Colonic mucosa (tissue), 4 donors: ENCODE results near the gene DNAH12. TPM values are rescaled to one million over a fixed set of nuclear protein-coding genes. Genes with fewer than 3 reads are reported as not detected.

Experiments used
- DNase-seq: peaks from one replicate; pipeline ENCODE4 v3.0.0-alpha.2; 2020
- H3K27ac ChIP-seq: fragments of 200-600 bp; one replicate; pipeline ENCODE4 v1.8.0; 2021
- H3K27me3 ChIP-seq: fragments of 200-600 bp; one replicate; pipeline ENCODE4 v1.8.0; 2021
- H3K36me3 ChIP-seq: fragments of 200-600 bp; one replicate; pipeline ENCODE4 v1.8.0; 2021
- H3K4me1 ChIP-seq: fragments of 200-600 bp; one replicate; pipeline ENCODE4 v1.8.0; 2021; ENCODE audit warnings: mild to moderate bottlenecking
- H3K4me3 ChIP-seq: fragments of 200-600 bp; one replicate; pipeline ENCODE4 v1.8.0; 2021
- H3K9ac ChIP-seq, 2 donors: one replicate each; pipeline ENCODE4 v1.7.0; 2013; ENCODE audit warnings: control low read depth in 2 of 2, low read depth in 2 of 2, low read length in 2 of 2
- H3K9me3 ChIP-seq: fragments of 200-600 bp; one replicate; pipeline ENCODE4 v1.8.0; 2021
- CTCF ChIP-seq: fragments of 200-600 bp; IDR thresholded peaks from one replicate; pipeline ENCODE4 v1.8.0; 2022; ENCODE audit warnings: antibody characterized with exemption, mild to moderate bottlenecking
- intact Hi-C: fragments of 100-400 bp; cut with DNase I; formaldehyde crosslinking; loops from one replicate; pipeline ENCODE4 v1.14.1; 2022
- total RNA-seq, 2 donors: library from RNA; stranded (reverse); fragmentation: NEBNext Ultra II Directional in 1 of 2; extraction: Animal tissue kit (Norgen Biotek cat#: 25700) in 1 of 2; gene quantifications; one replicate each; pipeline ENCODE4 v1.2.1, GENCODE V29; 2021
- donor health status: healthy.
- donor health status: DM: no; HTN: no; CAD: no.
- donor health status: DM: no; HTN: no; CAD: no.

DNAH12 gene
- total RNA-seq, 2 donors from 2014 or later, result 0.02 to 0.05 TPM

GRCh38 chr3:57275393-57275792 lies 268.8 kb downstream of the DNAH12 start:
- no peak overlapping the region for H3K4me3 ChIP-seq
- no peaks in the 10 kb centered on the region for H3K4me1 ChIP-seq
- H3K36me3 ChIP-seq, result no peaks in the 10 kb centered on the region
- no peak overlapping the region for H3K27ac ChIP-seq
- H3K9ac ChIP-seq, result no peak overlapping the region
- no peaks in the 10 kb centered on the region for H3K9me3 ChIP-seq
- no peak for TF ChIP-seq CTCF
- DNase-seq, result no peak
- intact Hi-C loops, result no loop called here
- H3K27me3 ChIP-seq, result no peaks in the 10 kb centered on the region

- Histone ChIP-seq H3K4me1 (no peaks in the 10 kb centered on the region), H3K27me3 (no peaks in the 10 kb centered on the region), H3K36me3 (no peaks in the 10 kb centered on the region), H3K9ac (no peak overlapping the region), H3K9me3 (no peaks in the 10 kb centered on the region), H3K4me3 (no peak overlapping the region), H3K27ac (no peak overlapping the region)
- intact Hi-C loops, result no loop called here
- no peak for TF ChIP-seq CTCF
- no peak for DNase-seq
Observed at GRCh38 chr3:57274845-57275244, 269.3 kb downstream of the DNAH12 start.

- H3K27me3 ChIP-seq, result no peaks in the 10 kb centered on the region
- intact Hi-C loops, result no loop called here
- no peak overlapping the region for H3K9ac ChIP-seq
- H3K9me3 ChIP-seq, result no peaks in the 10 kb centered on the region
- TF ChIP-seq CTCF, result no peak
- DNase-seq, result no peak
- no peak overlapping the region for H3K27ac ChIP-seq
- no peaks in the 10 kb centered on the region for H3K36me3 ChIP-seq
- H3K4me3 ChIP-seq, result no peak overlapping the region
- H3K4me1 ChIP-seq, result no peaks in the 10 kb centered on the region
Observed at GRCh38 chr3:57268416-57268815, 275.7 kb downstream of the DNAH12 start.

GRCh38 chr3:57261929-57262328 lies 282.2 kb downstream of the DNAH12 start:
- DNase-seq, result no peak
- H3K36me3 ChIP-seq, result no peaks in the 10 kb centered on the region
- intact Hi-C loops, result no loop called here
- no peak overlapping the region for H3K4me3 ChIP-seq
- no peak for TF ChIP-seq CTCF
- H3K9me3 ChIP-seq, result no peaks in the 10 kb centered on the region
- H3K27ac ChIP-seq, result no peak overlapping the region
- no peaks in the 10 kb centered on the region for H3K27me3 ChIP-seq
- no peak overlapping the region for H3K9ac ChIP-seq
- no peaks in the 10 kb centered on the region for H3K4me1 ChIP-seq

- intact Hi-C loops, result no loop called here
- Histone ChIP-seq H3K4me3 (no peak overlapping the region), H3K36me3 (no peaks in the 10 kb centered on the region), H3K27ac (no peak overlapping the region), H3K4me1 (no peaks in the 10 kb centered on the region), H3K9ac (no peak overlapping the region), H3K9me3 (no peaks in the 10 kb centered on the region), H3K27me3 (no peaks in the 10 kb centered on the region)
- no peak for TF ChIP-seq CTCF
- no peak for DNase-seq
Observed at GRCh38 chr3:57261119-57261518, 283.0 kb downstream of the DNAH12 start.

GRCh38 chr3:57257678-57258077 lies 286.5 kb downstream of the DNAH12 start:
- Histone ChIP-seq H3K4me1 (no peaks in the 10 kb centered on the region), H3K27ac (no peak overlapping the region), H3K9me3 (no peaks in the 10 kb centered on the region), H3K9ac (no peak overlapping the region), H3K4me3 (no peak overlapping the region), H3K27me3 (no peaks in the 10 kb centered on the region), H3K36me3 (no peaks in the 10 kb centered on the region)
- no peak for DNase-seq
- intact Hi-C loops, result no loop called here
- TF ChIP-seq CTCF, result no peak
